Measurements from ENCODE around the gene LAMC3.

The LAMC3 gene

GRCh38 chr9:131076347-131077195, 67.6 kb downstream of the LAMC3 start:
- no peak for DNase-seq (ENCODE audit: low read depth in 2 of 2)

GRCh38 chr9:131078427-131079366, 69.7 kb downstream of the LAMC3 start:
- DNase-seq (ENCODE audit: low read depth in 2 of 2): no peak

GRCh38 chr9:131080589-131080988, 71.6 kb downstream of the LAMC3 start:
- no peak for DNase-seq (ENCODE audit: low read depth in 2 of 2)

GRCh38 chr9:131081868-131082267, 72.9 kb downstream of the LAMC3 start:
- no peak for DNase-seq (ENCODE audit: low read depth in 2 of 2)

GRCh38 chr9:131082774-131083512, 74.0 kb downstream of the LAMC3 start:
- DNase-seq (ENCODE audit: low read depth in 2 of 2): no peak

GRCh38 chr9:131084661-131085369, 75.8 kb downstream of the LAMC3 start:
- DNase-seq (ENCODE audit: low read depth in 2 of 2): no peak

- DNase-seq (ENCODE audit: low read depth in 2 of 2): no peak
These were observed 76.6 kb downstream of the LAMC3 start for GRCh38 chr9:131085370-131086122.

GRCh38 chr9:131087354-131087893, 78.5 kb downstream of the LAMC3 start:
- DNase-seq (ENCODE audit: low read depth in 2 of 2): no peak

- no peak for DNase-seq (ENCODE audit: low read depth in 2 of 2)
These were observed 81.2 kb downstream of the LAMC3 start for GRCh38 chr9:131090025-131090787.

GRCh38 chr9:131091352-131091992, 82.5 kb downstream of the LAMC3 start:
- DNase-seq (ENCODE audit: low read depth in 2 of 2): no peak

- DNase-seq (ENCODE audit: low read depth in 2 of 2): no peak
These were observed 83.1 kb downstream of the LAMC3 start for GRCh38 chr9:131092030-131092429.

GRCh38 chr9:131092548-131093440, 83.8 kb downstream of the LAMC3 start:
- DNase-seq (ENCODE audit: low read depth in 2 of 2): no peak

- DNase-seq (ENCODE audit: low read depth in 2 of 2): no peak
These were observed 85.0 kb downstream of the LAMC3 start for GRCh38 chr9:131094015-131094414.

- DNase-seq (ENCODE audit: low read depth in 2 of 2): no peak
These were observed 85.6 kb downstream of the LAMC3 start for GRCh38 chr9:131094622-131095021.

- no peak for DNase-seq (ENCODE audit: low read depth in 2 of 2)
These were observed 86.8 kb downstream of the LAMC3 start for GRCh38 chr9:131095666-131096268.

GRCh38 chr9:131096269-131097125, 87.5 kb downstream of the LAMC3 start, which contains the start of gene AIF1L:
TSS of gene AIF1L (plus strand) at chr9:131096531. CDS start at chr9:131096630, 99 bp downstream.
- DNase-seq (ENCODE audit: low read depth in 2 of 2): no peak

All from activated CD8-positive, alpha-beta memory T cell treated with anti-CD3 and anti-CD28 coated beads for 4 hours (primary cell).